ENCODE data around the gene TCTN1. TPM values are rescaled to one million over a fixed set of nuclear protein-coding genes. Genes with fewer than 3 reads are reported as not detected.
A peak's percentile ranks its signal among the peaks of the same experiment; 100 is the strongest.
"Not testable (repeated sequence)": the region's sequence is repeated elsewhere in the genome, so short reads cannot be mapped to it uniquely, and the experiment has no call there.

The TCTN1 gene
- total RNA-seq, 1 donor from 2014 or later = 84.0 TPM

GRCh38 chr12:110600254-110600653 is 13.7 kb upstream of the TCTN1 start:
- no peaks in the 10 kb centered on the region for H3K27me3 Mint-ChIP-seq
- peak; percentile 35 for TF ChIP-seq CTCF (IDR thresholded peaks at IDR 0.05; ENCODE audit: unreplicated experiment)
- H3K4me1 Mint-ChIP-seq (ENCODE audit: low read depth) = no peaks in the 10 kb centered on the region
- no peaks in the 10 kb centered on the region for H3K36me3 Mint-ChIP-seq (ENCODE audit: insufficient read depth)
- no peak overlapping the region for H3K4me3 Mint-ChIP-seq (ENCODE audit: low read depth)
- no peak for DNase-seq (ENCODE audit: low spot score, unreplicated experiment)
- no peak overlapping the region for H3K27ac Mint-ChIP-seq
- no peaks in the 10 kb centered on the region for H3K9me3 Mint-ChIP-seq (ENCODE audit: low read depth)

GRCh38 chr12:110602085-110602814 is 11.7 kb upstream of the TCTN1 start:
- not testable (repeated sequence) for H3K4me3 Mint-ChIP-seq (ENCODE audit: low read depth); H3K4me1 Mint-ChIP-seq (ENCODE audit: low read depth); H3K36me3 Mint-ChIP-seq (ENCODE audit: insufficient read depth); H3K27me3 Mint-ChIP-seq; DNase-seq (ENCODE audit: low spot score, unreplicated experiment); H3K9me3 Mint-ChIP-seq (ENCODE audit: low read depth)
- peak; percentile 78 for TF ChIP-seq CTCF (IDR thresholded peaks at IDR 0.05; ENCODE audit: unreplicated experiment)
- H3K27ac Mint-ChIP-seq = peak overlapping the region; percentile 39

- H3K27ac Mint-ChIP-seq = no peak overlapping the region
- H3K9me3 Mint-ChIP-seq (ENCODE audit: low read depth) = no peaks in the 10 kb centered on the region
- TF ChIP-seq CTCF (IDR thresholded peaks at IDR 0.05; ENCODE audit: unreplicated experiment) = no peak
Observed at GRCh38 chr12:110606253-110606611, 7.7 kb upstream of the TCTN1 start.

GRCh38 chr12:110613071-110613770 is 708 bp upstream of the TCTN1 start:
- no peak for DNase-seq (ENCODE audit: low spot score, unreplicated experiment)
- Mint-ChIP-seq H3K4me1 (ENCODE audit: low read depth) (peaks cover 3% of the 10 kb centered on the region), H3K27ac (peak overlapping the region; percentile 84), H3K36me3 (ENCODE audit: insufficient read depth) (peaks cover 4% of the 10 kb centered on the region), H3K4me3 (ENCODE audit: low read depth) (peak overlapping the region; percentile 83), H3K9me3 (ENCODE audit: low read depth) (no peaks in the 10 kb centered on the region), H3K27me3 (no peaks in the 10 kb centered on the region)
- TF ChIP-seq CTCF (IDR thresholded peaks at IDR 0.05; ENCODE audit: unreplicated experiment) = no peak

More at GRCh38 chr12:110606253-110606611, 7.7 kb upstream of the TCTN1 start:
- no peaks in the 10 kb centered on the region for H3K36me3 Mint-ChIP-seq (ENCODE audit: insufficient read depth)
- no peaks in the 10 kb centered on the region for H3K4me1 Mint-ChIP-seq (ENCODE audit: low read depth)
- no peak for DNase-seq (ENCODE audit: low spot score, unreplicated experiment)
- no peak overlapping the region for H3K4me3 Mint-ChIP-seq (ENCODE audit: low read depth)
- no peaks in the 10 kb centered on the region for H3K27me3 Mint-ChIP-seq

GRCh38 chr12:110615171-110615570 is 1.2 kb downstream of the TCTN1 start:
- no peak overlapping the region for H3K27ac Mint-ChIP-seq
- TF ChIP-seq CTCF (IDR thresholded peaks at IDR 0.05; ENCODE audit: unreplicated experiment) = no peak
- H3K27me3 Mint-ChIP-seq = no peaks in the 10 kb centered on the region
- no peak for DNase-seq (ENCODE audit: low spot score, unreplicated experiment)
- H3K4me3 Mint-ChIP-seq (ENCODE audit: low read depth) = peak overlapping the region; percentile 44
- peaks cover 4% of the 10 kb centered on the region for H3K36me3 Mint-ChIP-seq (ENCODE audit: insufficient read depth)
- H3K9me3 Mint-ChIP-seq (ENCODE audit: low read depth) = no peaks in the 10 kb centered on the region
- peaks cover 3% of the 10 kb centered on the region for H3K4me1 Mint-ChIP-seq (ENCODE audit: low read depth)
